ENCODE data around the gene KCNAB2. TPM values are rescaled to one million over a fixed set of nuclear protein-coding genes. Genes with fewer than 3 reads are reported as not detected.

KCNAB2 gene
- total RNA-seq, 4 donors from 2014 or later: 9.9 to 42.2 (median 17.0) TPM

DNA sequence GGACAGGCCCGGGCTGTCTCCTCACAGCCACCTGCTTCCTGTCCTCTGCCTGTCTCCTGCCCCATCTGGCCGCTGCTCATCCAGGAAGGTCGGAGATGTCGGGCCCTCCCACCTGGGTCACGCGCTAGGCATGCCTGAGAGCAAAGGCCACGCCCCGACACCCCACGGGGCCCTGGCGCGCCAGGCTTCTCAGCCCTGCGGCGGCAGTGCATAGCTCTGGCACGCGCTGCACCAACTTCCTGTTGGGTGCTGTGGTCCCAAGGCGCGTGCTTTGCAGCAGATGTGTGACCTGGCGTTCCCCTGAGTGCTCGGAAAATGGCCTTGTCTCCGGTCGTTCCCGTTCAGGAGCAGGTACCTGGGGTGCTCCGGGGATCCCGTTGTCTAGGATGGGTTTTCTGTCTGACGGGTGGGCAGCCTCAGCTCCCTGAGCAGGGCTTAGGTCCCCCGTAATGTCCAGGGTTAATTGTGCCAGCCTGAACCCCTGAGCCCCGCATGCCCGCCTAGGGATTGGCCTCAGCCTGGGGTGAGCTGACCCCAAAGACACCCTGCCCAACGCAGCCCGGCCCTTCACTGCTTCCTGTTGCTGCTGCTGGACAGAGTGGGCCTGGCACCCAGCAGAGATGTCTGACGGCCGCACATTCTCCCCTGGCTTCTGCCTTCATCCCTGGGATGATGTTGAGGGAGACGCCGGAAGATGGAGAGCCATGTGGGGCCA lies 19.4 kb upstream of the KCNAB2 start:
- TF ChIP-seq, protein P1, sequence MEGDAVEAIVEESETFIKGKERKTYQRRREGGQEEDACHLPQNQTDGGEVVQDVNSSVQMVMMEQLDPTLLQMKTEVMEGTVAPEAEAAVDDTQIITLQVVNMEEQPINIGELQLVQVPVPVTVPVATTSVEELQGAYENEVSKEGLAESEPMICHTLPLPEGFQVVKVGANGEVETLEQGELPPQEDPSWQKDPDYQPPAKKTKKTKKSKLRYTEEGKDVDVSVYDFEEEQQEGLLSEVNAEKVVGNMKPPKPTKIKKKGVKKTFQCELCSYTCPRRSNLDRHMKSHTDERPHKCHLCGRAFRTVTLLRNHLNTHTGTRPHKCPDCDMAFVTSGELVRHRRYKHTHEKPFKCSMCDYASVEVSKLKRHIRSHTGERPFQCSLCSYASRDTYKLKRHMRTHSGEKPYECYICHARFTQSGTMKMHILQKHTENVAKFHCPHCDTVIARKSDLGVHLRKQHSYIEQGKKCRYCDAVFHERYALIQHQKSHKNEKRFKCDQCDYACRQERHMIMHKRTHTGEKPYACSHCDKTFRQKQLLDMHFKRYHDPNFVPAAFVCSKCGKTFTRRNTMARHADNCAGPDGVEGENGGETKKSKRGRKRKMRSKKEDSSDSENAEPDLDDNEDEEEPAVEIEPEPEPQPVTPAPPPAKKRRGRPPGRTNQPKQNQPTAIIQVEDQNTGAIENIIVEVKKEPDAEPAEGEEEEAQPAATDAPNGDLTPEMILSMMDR (IDR thresholded peaks at IDR 0.05): no peak
- DNase-seq (ENCODE audit: low spot score) (peak; percentile 34), ATAC-seq (ENCODE audit: low FRiP score) (peak; percentile 75)

DNA sequence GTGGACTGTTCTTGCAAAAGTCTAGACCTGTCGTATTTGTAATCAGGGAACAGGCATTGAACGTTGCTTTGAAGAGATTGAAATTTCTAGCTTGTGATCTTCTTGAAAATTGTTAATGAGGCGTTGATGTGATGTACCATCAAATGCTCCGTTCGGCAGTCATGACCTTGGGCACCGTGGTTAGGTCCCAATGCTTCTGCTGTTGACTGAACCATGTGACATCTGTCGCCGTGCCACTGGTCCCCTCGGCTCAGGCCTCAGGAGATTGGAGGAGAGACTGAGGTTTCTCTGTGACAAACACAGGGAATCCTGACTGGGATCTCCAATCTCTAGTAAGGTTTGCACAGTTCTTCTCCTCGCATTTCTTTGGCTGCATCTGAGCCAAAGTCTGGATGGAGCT lies 18.1 kb upstream of the KCNAB2 start:
- no peak for DNase-seq (ENCODE audit: low spot score)
- TF ChIP-seq, protein P1 (IDR thresholded peaks at IDR 0.05): no peak
- ATAC-seq (ENCODE audit: low FRiP score): no peak

DNA sequence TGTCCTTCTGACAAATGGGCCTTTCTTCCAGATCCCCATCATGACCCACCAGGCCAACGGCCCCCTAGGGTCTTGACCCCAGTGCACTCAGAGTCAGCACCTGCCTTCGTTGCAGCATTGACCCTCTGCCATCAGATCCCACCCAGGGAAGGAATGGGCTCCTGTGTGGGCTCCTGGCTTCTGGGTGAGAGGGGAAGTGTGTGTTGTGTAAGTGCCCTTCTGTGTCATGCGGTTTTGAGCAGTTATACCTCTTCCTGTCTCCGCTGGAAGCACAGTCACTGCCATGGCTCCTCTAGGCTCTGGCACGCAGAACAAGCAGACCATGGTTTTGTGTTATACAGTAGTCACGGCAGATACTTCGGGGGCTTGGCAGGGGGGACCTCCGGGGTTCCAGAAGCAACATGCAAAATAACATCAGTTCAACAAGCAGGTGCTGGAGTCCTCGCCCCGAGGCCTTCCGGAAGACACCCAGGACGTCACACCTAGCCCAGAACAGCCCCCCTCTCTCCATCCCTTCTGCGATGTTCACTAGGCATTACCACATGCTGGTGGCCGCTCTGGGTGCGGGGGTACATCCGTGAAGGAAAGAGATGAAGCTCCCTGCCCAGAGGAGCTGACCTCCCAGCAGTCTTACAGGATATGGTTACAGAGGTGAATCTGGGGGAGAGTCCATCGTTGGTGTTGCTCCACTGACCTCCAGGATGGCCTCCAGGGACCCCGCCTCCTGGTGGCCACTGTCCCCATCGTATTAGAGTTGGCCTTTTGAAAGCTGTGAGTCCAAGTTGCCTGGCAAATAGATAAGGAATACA lies 17.4 kb upstream of the KCNAB2 start:
- DNase-seq (ENCODE audit: low spot score): no peak
- no peak for ATAC-seq (ENCODE audit: low FRiP score)
- TF ChIP-seq, protein P1 (IDR thresholded peaks at IDR 0.05): no peak

DNA sequence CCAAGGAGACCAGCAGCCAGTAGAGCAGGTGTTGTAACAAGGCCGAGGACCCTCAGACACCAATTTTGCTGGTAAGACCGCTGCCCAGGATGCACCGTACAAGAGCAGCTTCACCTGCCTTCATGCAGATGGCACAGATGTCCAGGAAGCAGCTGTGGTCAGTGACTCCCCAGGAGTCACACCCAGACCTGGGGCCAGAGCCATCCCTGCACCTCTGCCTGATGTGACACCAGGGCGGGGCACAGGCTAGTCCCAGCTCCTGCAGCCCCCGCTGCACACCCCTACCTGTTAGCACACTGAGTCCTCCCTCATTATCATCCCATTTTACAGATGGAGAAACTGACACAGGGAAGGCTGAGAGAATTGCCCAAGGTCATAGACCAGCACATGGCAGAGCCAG lies 16.3 kb upstream of the KCNAB2 start:
- ATAC-seq (ENCODE audit: low FRiP score) (no peak), DNase-seq (ENCODE audit: low spot score) (no peak)
- TF ChIP-seq, protein P1 (IDR thresholded peaks at IDR 0.05): no peak

DNA sequence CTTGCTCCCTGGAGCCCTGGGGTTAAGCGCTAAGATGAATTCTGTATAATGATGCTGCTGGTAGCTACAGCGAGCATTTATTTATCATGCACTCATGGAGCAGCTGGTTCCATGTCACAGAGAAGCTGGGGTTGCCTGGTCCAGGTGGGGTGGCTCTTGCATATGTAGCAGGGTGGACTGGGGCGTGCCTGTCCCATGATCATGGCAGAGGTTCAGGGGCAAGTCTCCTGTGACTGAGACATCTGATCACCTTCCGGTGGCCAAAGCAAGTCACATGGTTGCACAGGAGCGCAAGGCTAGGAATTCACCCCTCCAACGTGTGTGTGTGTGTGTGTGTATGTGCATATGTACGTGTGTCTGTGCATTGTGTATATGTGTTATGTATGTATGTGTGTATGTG lies 15.6 kb upstream of the KCNAB2 start:
- no peak for DNase-seq (ENCODE audit: low spot score)

DNA sequence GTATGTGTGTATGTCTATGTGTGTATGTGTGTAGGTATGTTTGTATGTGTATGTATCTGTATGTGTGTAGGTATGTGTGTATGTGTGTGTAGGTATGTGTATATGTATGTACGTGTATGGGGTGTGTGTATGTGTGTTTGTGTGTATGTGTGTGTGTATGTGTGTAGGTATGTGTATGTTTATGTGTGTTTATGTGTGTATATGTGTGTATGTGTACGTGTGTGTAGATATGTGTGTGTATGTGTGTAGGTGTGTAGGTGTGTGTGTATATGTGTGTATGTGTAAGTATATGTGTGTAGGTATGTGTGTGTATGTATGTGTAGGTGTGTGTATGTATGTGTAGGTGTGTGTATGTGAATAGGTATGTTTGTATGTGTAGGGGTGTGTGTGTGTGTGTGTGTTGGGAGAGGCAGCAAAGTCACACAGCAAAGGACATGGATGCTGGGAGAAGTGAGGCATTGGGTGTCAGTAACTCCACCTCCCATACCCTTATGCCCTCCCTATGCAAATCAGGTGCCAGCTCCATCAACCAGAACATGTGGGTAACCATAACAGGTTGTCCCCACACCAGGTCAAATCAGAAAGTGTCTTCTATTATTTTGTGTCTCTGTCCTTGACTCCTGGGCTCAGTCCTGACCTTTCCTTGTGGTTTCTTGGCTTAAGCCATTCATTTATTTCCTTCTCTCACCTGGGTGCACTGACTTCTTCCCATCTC lies 15.0 kb upstream of the KCNAB2 start:
- ATAC-seq (ENCODE audit: low FRiP score): no peak
- TF ChIP-seq, protein P1 (IDR thresholded peaks at IDR 0.05): no peak

More for the DNA sequence above, 15.6 kb upstream of the KCNAB2 start:
- ATAC-seq (ENCODE audit: low FRiP score): no peak
- TF ChIP-seq, protein P1 (IDR thresholded peaks at IDR 0.05): no peak

More for the DNA sequence above, 15.0 kb upstream of the KCNAB2 start:
- DNase-seq (ENCODE audit: low spot score): no peak

Data from omental fat pad (tissue), 4 donors.